Fibroblast of lung (primary cell): Measurements from ENCODE around the gene GRWD1.

Experiments
- CTCF ChIP-seq, 2 donors: IDR thresholded peaks in 1 of 2; conservative IDR thresholded peaks in 1 of 2; 1 replicate in 1 of 2; 2 replicates in 1 of 2; pipeline ENCODE4 v1.5.1; 2011 to 2012; ENCODE audit warnings: low read length in 2 of 2, control low read depth in 1 of 2, inconsistent platforms in 1 of 2, low read depth in 1 of 2, mild to moderate bottlenecking in 1 of 2
- EZH2 ChIP-seq: IDR thresholded peaks from 2 replicates; pipeline ENCODE4 v1.5.1; 2012; ENCODE audit warnings: low read length, control low read depth, mild to moderate bottlenecking; ENCODE audit errors: missing control alignments

GRCh38 chr19:48443256-48443655, 2.5 kb upstream of the GRWD1 start:
- TF ChIP-seq CTCF (conservative IDR thresholded peaks at IDR 0.05 in 1 of 2, IDR thresholded peaks at IDR 0.05 in 1 of 2; ENCODE audit: low read depth in 1 of 2, low read length in 2 of 2) (no peak), EZH2 (peak; percentile 72)
